ENCODE results near the gene CLRN1. TPM values are rescaled to one million over a fixed set of nuclear protein-coding genes. Genes with fewer than 3 reads are reported as not detected.

Gene CLRN1
- total RNA-seq, 1 experiment from 2014 or later: not detected

- BruUV-seq (replicated peaks): no TSS peak
- intact Hi-C loops (cut with micrococcal nuclease; ENCODE audit: unreplicated experiment): no loop called here
Observed at GRCh38 chr3:151014501-151015018, 42.0 kb upstream of the CLRN1 start.

GRCh38 chr3:151012753-151013152 lies 40.2 kb upstream of the CLRN1 start:
- Mint-ChIP-seq H3K27ac (ENCODE audit: unreplicated experiment) (no peak overlapping the region), H3K4me3 (ENCODE audit: low read depth, unreplicated experiment) (no peak overlapping the region), H3K36me3 (ENCODE audit: insufficient read depth, unreplicated experiment) (no peaks in the 10 kb centered on the region), H3K4me1 (ENCODE audit: low read depth, unreplicated experiment) (no peaks in the 10 kb centered on the region), H3K9me3 (ENCODE audit: low read depth, unreplicated experiment) (no peaks in the 10 kb centered on the region), H3K27me3 (ENCODE audit: unreplicated experiment) (peaks cover 33% of the 10 kb centered on the region)
- intact Hi-C loops (cut with micrococcal nuclease; ENCODE audit: unreplicated experiment): no loop called here
- DNase-seq: no peak
- CTCF ChIA-PET: no interaction called here
- no peak for TF ChIP-seq CTCF (IDR thresholded peaks at IDR 0.05; ENCODE audit: unreplicated experiment)
- no TSS peak for BruUV-seq (replicated peaks)

More at GRCh38 chr3:151014501-151015018, 42.0 kb upstream of the CLRN1 start:
- TF ChIP-seq CTCF (IDR thresholded peaks at IDR 0.05; ENCODE audit: unreplicated experiment): no peak
- DNase-seq: no peak
- H3K27ac Mint-ChIP-seq (ENCODE audit: unreplicated experiment): no peak overlapping the region
- H3K27me3 Mint-ChIP-seq (ENCODE audit: unreplicated experiment): peaks cover 33% of the 10 kb centered on the region
- no peaks in the 10 kb centered on the region for H3K36me3 Mint-ChIP-seq (ENCODE audit: insufficient read depth, unreplicated experiment)
- CTCF ChIA-PET: interaction anchor here (0.7 kb wide), 1 partner anchor 72 kb away, joined by 3 read pairs; no protein-coding TSS in a partner anchor
- no peaks in the 10 kb centered on the region for H3K4me1 Mint-ChIP-seq (ENCODE audit: low read depth, unreplicated experiment)
- H3K4me3 Mint-ChIP-seq (ENCODE audit: low read depth, unreplicated experiment): no peak overlapping the region
- H3K9me3 Mint-ChIP-seq (ENCODE audit: low read depth, unreplicated experiment): no peaks in the 10 kb centered on the region

GRCh38 chr3:151011427-151011826 lies 38.9 kb upstream of the CLRN1 start:
- CTCF ChIA-PET: no interaction called here

GRCh38 chr3:151009981-151010380 lies 37.5 kb upstream of the CLRN1 start:
- Mint-ChIP-seq H3K4me3 (ENCODE audit: low read depth, unreplicated experiment) (no peak overlapping the region), H3K36me3 (ENCODE audit: insufficient read depth, unreplicated experiment) (no peaks in the 10 kb centered on the region), H3K27ac (ENCODE audit: unreplicated experiment) (no peak overlapping the region), H3K27me3 (ENCODE audit: unreplicated experiment) (peaks cover 35% of the 10 kb centered on the region), H3K4me1 (ENCODE audit: low read depth, unreplicated experiment) (no peaks in the 10 kb centered on the region), H3K9me3 (ENCODE audit: low read depth, unreplicated experiment) (no peaks in the 10 kb centered on the region)
- no peak for TF ChIP-seq CTCF (IDR thresholded peaks at IDR 0.05; ENCODE audit: unreplicated experiment)
- CTCF ChIA-PET: interaction anchor here (0.6 kb wide), 1 partner anchor 1150 kb away, joined by 3 read pairs; no protein-coding TSS in a partner anchor
- intact Hi-C loops (cut with micrococcal nuclease; ENCODE audit: unreplicated experiment): no loop called here
- DNase-seq: no peak
- BruUV-seq (replicated peaks): no TSS peak

More at GRCh38 chr3:151011427-151011826, 38.9 kb upstream of the CLRN1 start:
- intact Hi-C loops (cut with micrococcal nuclease; ENCODE audit: unreplicated experiment): no loop called here
- Mint-ChIP-seq H3K9me3 (ENCODE audit: low read depth, unreplicated experiment) (no peaks in the 10 kb centered on the region), H3K4me3 (ENCODE audit: low read depth, unreplicated experiment) (no peak overlapping the region), H3K36me3 (ENCODE audit: insufficient read depth, unreplicated experiment) (no peaks in the 10 kb centered on the region), H3K4me1 (ENCODE audit: low read depth, unreplicated experiment) (no peaks in the 10 kb centered on the region), H3K27me3 (ENCODE audit: unreplicated experiment) (peaks cover 33% of the 10 kb centered on the region), H3K27ac (ENCODE audit: unreplicated experiment) (no peak overlapping the region)
- no peak for DNase-seq
- BruUV-seq (replicated peaks): no TSS peak
- TF ChIP-seq CTCF (IDR thresholded peaks at IDR 0.05; ENCODE audit: unreplicated experiment): no peak
